ENCODE measurements around the gene CPEB3. TPM values are rescaled to one million over a fixed set of nuclear protein-coding genes. Genes with fewer than 3 reads are reported as not detected.
"Not testable (repeated sequence)": the region's sequence is repeated elsewhere in the genome, so short reads cannot be mapped to it uniquely, and the experiment has no call there.

The CPEB3 gene
- total and polyA plus RNA-seq, 2 donors (not counting 3 experiments of a cell fraction or from before 2014, with no cell fraction given) = 0.80 to 2.2 TPM

DNA sequence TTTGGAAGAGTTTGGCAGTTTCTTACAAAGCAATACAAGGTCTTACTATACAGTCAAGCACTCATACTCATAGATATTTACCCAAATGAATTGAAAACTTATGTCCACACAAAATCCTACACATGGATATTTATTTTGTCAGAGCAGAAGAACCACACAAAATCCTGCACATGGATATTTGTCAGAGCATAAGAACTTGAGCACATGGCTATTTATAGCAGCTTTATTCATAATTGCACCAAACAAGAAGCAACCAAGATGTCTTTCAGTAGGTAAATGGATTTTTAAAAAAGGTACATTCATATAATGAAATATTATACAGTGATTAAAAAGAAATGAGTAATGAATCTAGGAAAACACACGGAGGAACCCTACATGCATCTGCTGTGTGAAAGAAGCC is 251.9 kb downstream of the CPEB3 start:
- FAIRE-seq (no peak), DNase-seq (ENCODE audit: low read depth, low spot score) (no peak)
- Histone ChIP-seq H2AFZ (ENCODE audit: low read depth, low read length) (no peak overlapping the region), H3K27ac (ENCODE audit: insufficient read depth, low read depth, low read length) (no peak overlapping the region), H3K9me3 (replicated peaks; ENCODE audit: control insufficient read depth, insufficient read depth, low read length) (no peaks in the 10 kb centered on the region), H3K36me3 (ENCODE audit: control insufficient read depth in 2 of 2, extremely low read depth in 1 of 2, insufficient read depth in 2 of 2, low read length in 2 of 2) (no peaks in the 10 kb centered on the region), H3K27me3 (ENCODE audit: control insufficient read depth in 2 of 2, insufficient read depth in 2 of 2, low read length in 2 of 2) (no peaks in the 10 kb centered on the region), H3K79me2 (ENCODE audit: control insufficient read depth, insufficient read depth, low read length) (no peaks in the 10 kb centered on the region), H3K4me2 (ENCODE audit: insufficient read depth, low read length) (no peak overlapping the region), H3K4me1 (ENCODE audit: control insufficient read depth, extremely low read depth, insufficient read depth, low read length) (no peaks in the 10 kb centered on the region), H3K9me1 (replicated peaks; ENCODE audit: control insufficient read depth, extremely low read depth, insufficient read depth, low read length) (no peaks in the 10 kb centered on the region), H3K4me3 (replicated peaks in 1 of 3; ENCODE audit: insufficient read depth in 1 of 3, low read depth in 1 of 3, low read length in 3 of 3) (no peak overlapping the region), H4K20me1 (replicated peaks; ENCODE audit: control insufficient read depth, extremely low read depth, insufficient read depth, low read length) (no peaks in the 10 kb centered on the region), H3K9ac (replicated peaks; ENCODE audit: extremely low read depth, insufficient read depth, low read length) (no peak overlapping the region)
- dilution Hi-C loops (cut with MboI; ENCODE audit: extremely low pct_ligation_motif_present, low sequenced_read_pairs) = no loop called here
- no TSS peak for BruUV-seq (replicated peaks)
- CTCF ChIA-PET = interaction anchor here (1.7 kb wide), 1 partner anchor 14 kb away, joined by 3 read pairs; no protein-coding TSS in a partner anchor
- intact Hi-C loops (cut with micrococcal nuclease) = no loop called here
- POLR2A ChIA-PET = no interaction called here
- TF ChIP-seq, protein P1, sequence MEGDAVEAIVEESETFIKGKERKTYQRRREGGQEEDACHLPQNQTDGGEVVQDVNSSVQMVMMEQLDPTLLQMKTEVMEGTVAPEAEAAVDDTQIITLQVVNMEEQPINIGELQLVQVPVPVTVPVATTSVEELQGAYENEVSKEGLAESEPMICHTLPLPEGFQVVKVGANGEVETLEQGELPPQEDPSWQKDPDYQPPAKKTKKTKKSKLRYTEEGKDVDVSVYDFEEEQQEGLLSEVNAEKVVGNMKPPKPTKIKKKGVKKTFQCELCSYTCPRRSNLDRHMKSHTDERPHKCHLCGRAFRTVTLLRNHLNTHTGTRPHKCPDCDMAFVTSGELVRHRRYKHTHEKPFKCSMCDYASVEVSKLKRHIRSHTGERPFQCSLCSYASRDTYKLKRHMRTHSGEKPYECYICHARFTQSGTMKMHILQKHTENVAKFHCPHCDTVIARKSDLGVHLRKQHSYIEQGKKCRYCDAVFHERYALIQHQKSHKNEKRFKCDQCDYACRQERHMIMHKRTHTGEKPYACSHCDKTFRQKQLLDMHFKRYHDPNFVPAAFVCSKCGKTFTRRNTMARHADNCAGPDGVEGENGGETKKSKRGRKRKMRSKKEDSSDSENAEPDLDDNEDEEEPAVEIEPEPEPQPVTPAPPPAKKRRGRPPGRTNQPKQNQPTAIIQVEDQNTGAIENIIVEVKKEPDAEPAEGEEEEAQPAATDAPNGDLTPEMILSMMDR (IDR thresholded peaks at IDR 0.05; ENCODE audit: extremely low read depth in 1 of 2, insufficient read depth in 1 of 2, low read depth in 1 of 2, low read length in 2 of 2) = no peak
- TF ChIP-seq FOS (IDR thresholded peaks at IDR 0.05; ENCODE audit: borderline replicate concordance, insufficient read depth, low read length) = no peak
- TF ChIP-seq EZH2 (IDR thresholded peaks at IDR 0.05; ENCODE audit: borderline replicate concordance, low read depth, low read length, severe bottlenecking) = no peak
- no peak for TF ChIP-seq MYC (IDR thresholded peaks at IDR 0.05; ENCODE audit: low read depth, low read length)
- TF ChIP-seq JUN (IDR thresholded peaks at IDR 0.05; ENCODE audit: borderline replicate concordance, insufficient read depth, insufficient read length, low read depth) = no peak
- no peak for TF ChIP-seq GATA2 (IDR thresholded peaks at IDR 0.05; ENCODE audit: insufficient read depth, insufficient read length, low read depth, low read length)
- TF ChIP-seq, protein P2, sequence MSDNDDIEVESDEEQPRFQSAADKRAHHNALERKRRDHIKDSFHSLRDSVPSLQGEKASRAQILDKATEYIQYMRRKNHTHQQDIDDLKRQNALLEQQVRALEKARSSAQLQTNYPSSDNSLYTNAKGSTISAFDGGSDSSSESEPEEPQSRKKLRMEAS (IDR thresholded peaks at IDR 0.05; ENCODE audit: insufficient read depth, insufficient read length) = no peak
- TF ChIP-seq POLR2AphosphoS5 (IDR thresholded peaks at IDR 0.05; ENCODE audit: insufficient read depth, low read depth, low read length) = no peak
- no peak for TF ChIP-seq POLR2A (IDR thresholded peaks at IDR 0.05; ENCODE audit: low read depth, low read length)

DNA sequence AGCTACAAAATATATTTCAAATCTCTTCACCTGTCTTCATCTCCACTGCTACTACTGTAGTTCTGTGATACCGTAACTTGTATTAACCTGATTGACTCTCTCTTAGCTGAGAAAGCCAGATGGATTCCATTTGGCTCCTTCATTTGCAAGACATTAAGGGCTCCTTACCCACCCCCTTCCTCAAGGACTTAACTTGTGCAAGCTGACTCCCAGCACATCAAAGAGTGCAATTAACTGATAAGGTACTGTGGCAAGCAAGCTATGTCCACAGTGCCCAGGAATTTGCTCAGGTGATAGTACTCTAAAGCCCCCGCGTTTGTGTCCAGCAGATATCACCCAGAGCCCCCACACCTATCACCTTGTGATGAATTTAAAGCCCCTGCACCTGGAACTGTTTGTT is 257.8 kb downstream of the CPEB3 start:
- H2AFZ ChIP-seq (ENCODE audit: low read depth, low read length); H3K9me3 ChIP-seq (replicated peaks; ENCODE audit: control insufficient read depth, insufficient read depth, low read length); H3K36me3 ChIP-seq (ENCODE audit: control insufficient read depth in 2 of 2, extremely low read depth in 1 of 2, insufficient read depth in 2 of 2, low read length in 2 of 2); H3K27me3 ChIP-seq (ENCODE audit: control insufficient read depth in 2 of 2, insufficient read depth in 2 of 2, low read length in 2 of 2); CTCF ChIA-PET; H3K79me2 ChIP-seq (ENCODE audit: control insufficient read depth, insufficient read depth, low read length); DNase-seq (ENCODE audit: low read depth, low spot score); H3K9me1 ChIP-seq (replicated peaks; ENCODE audit: control insufficient read depth, extremely low read depth, insufficient read depth, low read length); H3K27ac ChIP-seq (ENCODE audit: insufficient read depth, low read depth, low read length); H3K4me2 ChIP-seq (ENCODE audit: insufficient read depth, low read length); H4K20me1 ChIP-seq (replicated peaks; ENCODE audit: control insufficient read depth, extremely low read depth, insufficient read depth, low read length); H3K9ac ChIP-seq (replicated peaks; ENCODE audit: extremely low read depth, insufficient read depth, low read length); H3K4me3 ChIP-seq (replicated peaks in 1 of 3; ENCODE audit: insufficient read depth in 1 of 3, low read depth in 1 of 3, low read length in 3 of 3); FAIRE-seq; POLR2A ChIA-PET; intact Hi-C loops (cut with micrococcal nuclease); BruUV-seq (replicated peaks); H3K4me1 ChIP-seq (ENCODE audit: control insufficient read depth, extremely low read depth, insufficient read depth, low read length); dilution Hi-C loops (cut with MboI; ENCODE audit: extremely low pct_ligation_motif_present, low sequenced_read_pairs): not testable (repeated sequence)

All from endothelial cell of umbilical vein (primary cell).